ENCODE data around the gene AP4E1. TPM values are rescaled to one million over a fixed set of nuclear protein-coding genes. Genes with fewer than 3 reads are reported as not detected.
"Not testable (repeated sequence)": the region's sequence is repeated elsewhere in the genome, so short reads cannot be mapped to it uniquely, and the experiment has no call there.

AP4E1 gene
- total and polyA plus RNA-seq, 2 of the 8 experiments (the other 6 are each of a cell fraction or from before 2014, with no cell fraction given), result 1.4 to 10.9 TPM

GRCh38 chr15:50950745-50951144 is 42.3 kb downstream of the AP4E1 start:
- H3K79me1 ChIP-seq (ENCODE audit: low read depth, low read length); H2BK15ac ChIP-seq (ENCODE audit: low read length); H3K4me1 ChIP-seq (replicated peaks in 1 of 4; ENCODE audit: control insufficient read depth in 3 of 4, insufficient read depth in 4 of 4, low read length in 3 of 4); FAIRE-seq; H3K18ac ChIP-seq (ENCODE audit: extremely low read depth, low read length); H4K91ac ChIP-seq (replicated peaks; ENCODE audit: insufficient read length, low read length); H3K4me3 ChIP-seq (ENCODE audit: extremely low read depth in 1 of 4, insufficient read depth in 2 of 4, low read depth in 3 of 4, low read length in 4 of 4); H3K27ac ChIP-seq (ENCODE audit: low read depth, low read length); H2BK5ac ChIP-seq (ENCODE audit: low read depth, low read length); DNase-seq (ENCODE audit: low read depth in 1 of 2, low spot score in 2 of 2); H3K9me3 ChIP-seq (ENCODE audit: insufficient read depth in 2 of 2, low read depth in 1 of 2, low read length in 1 of 2); POLR2A ChIA-PET (ENCODE audit: partially characterized antibody); H2BK120ac ChIP-seq (replicated peaks; ENCODE audit: low read depth, low read length); H3K4me2 ChIP-seq (ENCODE audit: insufficient read depth in 1 of 2, low read depth in 2 of 2, low read length in 2 of 2); H2AFZ ChIP-seq (ENCODE audit: low read length); H3K79me2 ChIP-seq (ENCODE audit: control insufficient read depth in 1 of 2, insufficient read depth in 2 of 2, low read length in 2 of 2); H3K56ac ChIP-seq (replicated peaks; ENCODE audit: insufficient read length, low read depth, low read length); H3K23ac ChIP-seq (ENCODE audit: insufficient read length); H2BK20ac ChIP-seq (ENCODE audit: low read length); H4K5ac ChIP-seq (ENCODE audit: insufficient read length, low read depth, low read length); H3K9ac ChIP-seq (replicated peaks in 1 of 4; ENCODE audit: extremely low read depth in 1 of 4, low read depth in 3 of 4, low read length in 3 of 4); H3K27me3 ChIP-seq (replicated peaks in 1 of 4; ENCODE audit: control insufficient read depth in 3 of 4, extremely low read depth in 1 of 4, insufficient read depth in 3 of 4, low read length in 3 of 4); H3K23me2 ChIP-seq (ENCODE audit: low read depth, low read length); H4K8ac ChIP-seq (ENCODE audit: extremely low read depth, insufficient read depth, low read length); H3K14ac ChIP-seq (ENCODE audit: insufficient read length); H2BK12ac ChIP-seq (ENCODE audit: low read depth, low read length); H2AK5ac ChIP-seq (ENCODE audit: low read depth, low read length); H4K20me1 ChIP-seq (replicated peaks in 1 of 2; ENCODE audit: control insufficient read depth in 1 of 2, insufficient read depth in 2 of 2, low read length in 2 of 2); H3K4ac ChIP-seq (replicated peaks; ENCODE audit: insufficient read length, low read depth, low read length): not testable (repeated sequence)
- CTCF ChIA-PET (ENCODE audit: partially characterized antibody), result interaction anchor here (1.0 kb wide), 1 partner anchor 129 kb away, joined by 3 read pairs; no protein-coding TSS in a partner anchor
- WGBS, 2 experiments (ENCODE audit: extremely low coverage in 1 of 2, insufficient coverage in 1 of 2, insufficient read length in 1 of 2, insufficient replicate concordance in 2 of 2, low coverage in 1 of 2, low lambda C conversion rate in 2 of 2, missing lambda C conversion rate in 1 of 2), result 84% methylated on average over 3 of the region's 3 CpGs; no CpG with 5 or more reads in 1 of the 2 experiments
- peaks cover 3 to 10% (median 6%) of the 10 kb centered on the region in 4 experiments; a peak in 3 of 8 replicates for H3K36me3 ChIP-seq (ENCODE audit: control insufficient read depth in 2 of 4, insufficient read depth in 4 of 4, low read length in 3 of 4)
